HG03575 (cell line): Measurements from ENCODE around the gene FOXK1.
A peak's percentile ranks its signal among the peaks of the same experiment; 100 is the strongest.

Experiments
- ATAC-seq: cut with Tn5 transposase; IDR thresholded peaks from one replicate; pipeline ENCODE4 v1.9.1; 2021; ENCODE audit not compliant: unreplicated experiment, insufficient number of reproducible peaks, low FRiP score; ENCODE audit errors: extremely low read depth

The FOXK1 gene

GRCh38 chr7:4734587-4735345 is 52.7 kb downstream of the FOXK1 start:
- ATAC-seq = no peak

- ATAC-seq = no peak
These were observed 55.2 kb downstream of the FOXK1 start for GRCh38 chr7:4737300-4737699.

GRCh38 chr7:4738711-4739527 is 56.8 kb downstream of the FOXK1 start:
- no peak for ATAC-seq

DNA sequence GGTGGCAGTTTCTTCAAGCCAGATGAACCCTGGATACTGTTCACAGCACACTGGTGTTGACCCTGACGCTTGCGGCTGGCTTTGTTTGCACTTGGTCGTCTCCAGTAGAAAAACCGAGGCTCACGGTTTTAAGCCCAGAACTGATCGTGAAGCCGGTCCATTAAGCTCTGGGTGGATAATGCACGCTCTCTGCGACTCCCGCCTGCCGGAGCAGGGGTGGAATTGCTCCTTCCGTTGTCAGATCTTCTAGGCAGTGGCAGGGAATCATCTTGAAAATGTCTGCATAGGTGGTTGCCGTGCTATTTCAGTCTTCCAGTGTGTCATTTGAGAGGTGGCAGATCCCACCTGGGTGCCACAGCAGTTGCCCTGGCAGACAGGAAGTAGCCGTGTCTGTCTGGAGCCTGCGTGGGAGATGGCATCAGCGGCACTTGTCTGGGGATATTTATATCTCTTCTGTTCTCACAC is 57.5 kb downstream of the FOXK1 start:
- no peak for ATAC-seq

GRCh38 chr7:4740796-4741195 is 58.7 kb downstream of the FOXK1 start:
- no peak for ATAC-seq

- ATAC-seq = no peak
These were observed 60.0 kb downstream of the FOXK1 start for GRCh38 chr7:4742051-4742573.

DNA sequence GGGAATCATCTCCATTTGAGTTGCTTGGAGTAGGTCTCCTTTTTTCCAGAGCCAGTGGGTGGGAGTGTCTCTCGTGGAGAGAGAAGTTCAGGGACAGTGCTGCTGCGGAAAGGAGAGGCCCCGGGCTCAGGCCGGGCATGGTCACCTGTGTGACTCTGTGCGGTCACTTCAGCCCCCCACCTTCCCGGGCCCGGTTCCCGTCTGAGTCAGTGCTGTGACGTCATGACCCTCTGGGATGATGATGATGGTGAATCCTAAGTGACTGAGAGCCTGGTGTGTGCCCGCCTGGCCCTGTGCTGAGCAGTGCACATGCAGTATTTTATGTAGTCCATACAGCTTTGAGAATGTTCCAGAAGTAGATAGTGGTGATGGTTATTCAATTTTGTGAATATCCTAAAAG is 60.8 kb downstream of the FOXK1 start:
- ATAC-seq = no peak

DNA sequence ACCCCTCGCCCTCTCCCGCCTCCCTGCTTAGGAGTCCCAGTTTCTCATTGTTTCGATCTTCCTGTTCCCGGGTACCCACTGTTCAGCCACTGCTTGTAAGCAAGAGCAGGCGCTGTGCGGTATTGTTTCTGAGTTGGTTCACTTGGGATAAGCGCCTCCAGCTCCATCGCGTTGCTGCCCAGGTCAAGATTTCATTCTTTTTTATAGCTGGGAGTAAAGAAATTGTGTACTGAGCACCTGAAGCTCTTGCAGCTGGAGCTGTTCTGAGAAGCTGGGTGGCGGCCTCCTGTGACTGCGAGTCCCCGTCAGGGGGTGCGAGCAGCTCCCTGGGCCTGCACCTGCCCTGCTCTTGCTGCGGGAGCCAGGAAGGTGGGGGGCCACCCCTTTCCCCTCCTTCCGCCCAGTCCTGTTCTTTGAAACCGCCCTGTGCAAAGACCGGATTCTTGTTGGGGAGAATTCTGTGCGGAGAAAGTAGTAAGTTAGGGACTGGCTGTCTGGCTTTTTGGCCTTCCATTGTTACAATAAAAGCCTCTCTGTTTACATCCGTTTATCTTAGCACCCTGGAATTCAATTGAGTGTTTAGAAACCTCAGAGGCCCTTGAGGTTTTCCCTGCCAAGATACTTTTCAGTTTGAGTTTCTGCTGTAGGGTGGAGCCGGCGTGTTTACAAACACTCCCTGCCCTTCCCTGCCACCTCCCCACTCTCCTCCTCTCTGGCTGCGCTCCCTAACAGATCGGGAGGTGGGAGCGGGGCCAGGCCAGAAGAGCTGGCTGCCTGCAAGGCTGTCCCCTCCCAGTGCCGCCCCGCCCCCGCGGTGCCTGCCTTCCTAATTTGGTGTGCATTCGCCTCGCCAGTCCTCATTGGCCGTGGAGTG is 62.5 kb downstream of the FOXK1 start:
- peak; percentile 28 for ATAC-seq

DNA sequence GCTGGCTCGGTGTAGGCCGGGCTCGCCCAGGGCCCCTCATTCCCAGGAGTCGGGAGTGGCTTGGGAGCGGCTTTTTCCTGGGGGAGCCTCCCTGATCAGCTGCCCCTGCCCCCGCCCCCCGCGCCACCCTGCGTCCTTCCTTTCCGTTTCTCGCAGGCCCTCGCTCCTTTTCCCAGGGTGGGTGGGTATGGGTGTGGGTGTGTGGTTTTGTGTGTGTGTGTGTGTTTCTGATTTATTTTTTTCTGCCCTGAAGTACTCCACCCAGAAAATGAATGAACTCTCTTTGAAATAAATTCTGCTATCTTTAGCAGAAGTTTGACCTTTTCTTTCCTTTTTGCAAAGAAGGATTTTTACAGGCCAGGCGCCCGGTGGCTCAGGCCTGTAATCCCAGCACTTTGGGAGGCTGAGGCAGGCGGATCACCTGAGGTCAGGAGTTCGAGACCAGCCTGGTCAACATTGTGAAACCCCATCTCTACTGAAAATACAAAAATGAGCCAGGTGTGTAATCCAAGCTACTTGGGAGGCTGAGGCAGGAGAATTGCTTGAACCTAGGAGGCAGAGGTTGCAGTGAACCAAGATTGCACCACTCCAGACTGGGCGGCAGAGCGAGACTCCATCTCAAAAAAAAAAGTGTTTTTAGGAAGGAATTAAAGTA is 63.3 kb downstream of the FOXK1 start:
- ATAC-seq = no peak

DNA sequence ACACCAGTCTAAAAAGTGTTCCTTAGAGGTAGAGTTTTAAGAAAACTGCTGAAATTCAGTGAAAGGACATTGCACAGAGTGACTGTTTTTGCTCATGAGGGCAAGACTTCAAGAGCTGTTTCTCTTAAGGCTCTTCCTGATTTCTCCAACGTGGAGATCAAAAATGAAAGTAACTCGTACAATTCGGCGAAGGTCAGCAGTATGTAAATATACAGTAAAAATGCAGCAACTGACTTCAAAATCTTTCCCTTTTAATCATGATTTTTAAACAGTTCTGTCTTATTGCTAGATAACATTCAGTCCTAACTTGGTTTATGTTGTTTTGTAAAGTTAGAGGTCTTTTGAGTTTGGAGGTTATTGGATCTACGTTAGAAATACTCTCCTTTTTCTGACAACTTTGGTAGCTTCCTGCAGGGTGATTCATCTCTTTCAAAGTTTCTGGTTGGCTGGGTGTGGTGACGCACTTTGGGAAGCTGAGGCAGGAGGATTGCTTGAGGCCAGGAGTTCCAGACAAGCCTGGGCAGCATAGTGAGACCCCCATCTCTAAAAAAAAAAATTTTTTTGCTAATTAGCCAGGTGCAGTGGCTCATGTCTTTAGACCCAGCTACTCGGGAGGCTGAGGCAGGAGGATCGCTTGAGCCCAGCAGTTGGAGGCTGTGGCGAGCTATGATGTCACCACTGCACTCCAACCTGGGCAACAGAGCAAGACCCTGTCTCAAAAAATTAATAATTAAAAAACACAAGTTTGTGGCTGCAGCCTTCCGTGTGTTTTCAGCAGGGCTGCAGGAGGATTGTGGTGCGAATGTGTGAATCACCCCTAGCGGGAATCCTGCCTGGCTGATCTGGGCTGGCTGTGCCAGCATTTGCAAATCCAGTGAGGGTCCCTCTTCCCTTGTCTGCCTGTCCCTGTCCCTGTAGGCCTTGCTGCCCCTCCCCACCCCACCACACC is 64.2 kb downstream of the FOXK1 start:
- no peak for ATAC-seq

- ATAC-seq = no peak
These were observed 64.9 kb downstream of the FOXK1 start for GRCh38 chr7:4747013-4747412.

GRCh38 chr7:4747746-4748145 is 65.7 kb downstream of the FOXK1 start:
- no peak for ATAC-seq

- no peak for ATAC-seq
These were observed 66.2 kb downstream of the FOXK1 start for GRCh38 chr7:4748231-4748681.

DNA sequence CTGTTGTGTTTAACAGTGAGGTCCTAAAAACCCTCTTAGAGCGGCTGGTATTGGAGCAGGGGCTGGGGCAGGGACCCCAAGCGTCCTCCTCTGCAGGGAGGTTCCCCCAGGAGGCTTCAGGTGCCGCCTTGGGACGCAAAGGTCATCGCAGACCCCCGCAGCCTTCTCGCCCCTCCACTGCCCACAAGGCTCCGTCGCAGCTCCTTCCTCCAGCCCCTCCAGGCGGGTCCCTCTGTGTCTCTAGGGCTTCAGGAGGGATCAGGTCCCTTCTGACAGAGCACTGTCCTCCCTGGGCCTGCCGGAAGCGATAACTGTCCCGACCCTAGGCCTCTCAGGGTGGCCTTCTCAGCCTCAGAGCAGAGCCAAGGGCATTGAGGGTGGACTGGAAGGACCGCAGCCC is 67.3 kb downstream of the FOXK1 start:
- ATAC-seq = no peak

DNA sequence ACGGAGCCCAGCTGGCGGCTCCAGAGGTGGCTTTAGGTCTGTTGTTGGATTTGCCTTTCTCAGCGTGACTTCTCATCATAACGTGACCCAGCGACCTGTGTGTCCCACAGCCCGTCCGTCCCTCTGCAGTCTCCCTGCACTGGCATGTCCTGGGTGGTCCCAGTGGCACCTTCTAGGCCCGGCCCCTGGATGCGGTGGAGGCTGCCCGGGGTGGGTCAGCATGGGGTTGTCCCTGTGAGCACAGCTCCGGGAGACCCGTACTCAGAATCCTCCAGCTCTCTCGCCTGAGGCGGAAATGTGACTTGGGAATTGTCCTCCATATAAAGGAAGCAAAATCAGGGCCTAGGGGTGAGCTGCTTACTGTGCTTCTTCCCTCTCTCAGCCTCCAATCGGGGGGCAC is 67.7 kb downstream of the FOXK1 start:
- ATAC-seq = no peak

DNA sequence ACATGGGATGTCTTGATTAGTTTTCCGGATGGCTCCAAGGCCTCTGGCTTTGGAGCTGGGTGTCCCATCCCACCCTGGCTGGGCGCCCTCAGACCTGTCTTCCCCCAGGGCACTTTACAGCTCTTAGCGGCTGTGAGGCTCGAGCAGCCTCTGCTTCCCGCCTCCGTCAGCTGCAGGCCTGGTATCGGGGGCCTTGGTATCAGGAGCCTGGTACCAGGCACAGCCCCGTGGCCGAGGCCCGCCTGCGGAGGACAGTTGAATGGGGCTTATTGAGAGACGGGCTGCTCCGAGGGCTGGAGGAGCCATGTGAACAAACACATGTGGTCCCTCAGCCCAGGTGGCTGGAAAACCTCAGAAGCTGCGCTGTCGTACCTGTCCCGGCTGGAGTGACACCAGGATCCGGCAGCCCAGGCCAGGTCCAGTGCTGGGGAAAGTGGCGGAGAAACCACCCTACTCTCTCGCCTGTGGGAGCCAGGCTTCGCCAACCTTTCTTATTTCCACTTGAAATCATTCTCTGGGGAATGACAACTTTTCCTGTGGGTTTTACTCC is 69.4 kb downstream of the FOXK1 start:
- ATAC-seq = no peak
